COLO829 (cell line): Measurements from ENCODE around the gene ATP2B3.
A peak's percentile ranks its signal among the peaks of the same experiment; 100 is the strongest.
"Not testable (repeated sequence)": the region's sequence is repeated elsewhere in the genome, so short reads cannot be mapped to it uniquely, and the experiment has no call there.

ENCODE experiments used
- DNase-seq: peaks from one replicate; pipeline ENCODE4 v3.0.0; 2012; ENCODE audit warnings: low spot score

ATP2B3 gene

DNA sequence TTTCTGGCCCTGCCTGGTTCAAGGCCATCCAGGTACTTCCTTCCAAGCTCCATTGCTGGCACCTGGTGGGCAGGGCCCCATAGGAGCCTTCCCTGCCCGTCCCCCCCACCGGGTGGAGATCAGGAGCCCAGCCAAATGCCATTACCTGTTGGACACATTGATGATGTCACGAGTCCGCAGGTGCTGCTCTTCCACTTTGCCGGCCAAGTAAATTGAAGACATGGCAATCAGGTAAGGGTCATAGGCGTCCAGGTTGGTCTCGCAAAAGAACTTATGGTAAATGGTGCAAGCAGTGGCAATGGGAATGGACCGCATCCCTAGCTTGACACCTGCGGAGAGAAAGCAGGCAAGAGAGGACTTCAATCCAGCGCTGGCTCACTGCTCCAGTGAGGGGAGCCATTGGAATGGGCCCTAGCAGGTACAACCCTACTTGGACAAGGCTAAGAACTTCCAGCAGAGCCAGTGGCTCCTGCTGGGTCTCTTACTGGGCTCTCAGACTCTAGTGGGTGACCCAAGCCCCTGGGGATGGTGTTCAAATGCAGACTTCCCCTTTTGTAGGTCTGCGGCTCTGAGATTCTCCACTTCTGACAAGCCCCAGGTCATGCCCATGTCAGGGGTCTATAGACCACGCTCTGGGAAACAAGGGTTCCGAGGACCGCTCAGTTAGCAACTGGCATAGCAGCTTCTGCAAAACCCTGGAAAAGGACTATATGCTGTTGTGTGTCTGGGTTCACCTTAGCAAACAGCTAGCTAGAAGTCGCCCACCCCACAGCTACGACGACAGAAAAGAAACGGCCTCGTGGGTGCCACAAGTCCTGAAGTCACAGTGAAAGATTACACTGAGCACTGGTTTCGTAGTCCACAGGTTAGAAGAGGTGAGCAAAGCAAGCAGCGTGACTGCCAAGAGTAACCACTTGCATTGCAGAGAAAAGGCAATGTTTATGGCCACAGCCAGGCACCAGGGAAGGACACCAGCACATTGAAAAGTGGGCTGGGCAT is 78.7 kb downstream of the ATP2B3 start:
- DNase-seq, result no peak

GRCh38 chrX:153596981-153597750 is 79.7 kb downstream of the ATP2B3 start:
- DNase-seq, result no peak

- DNase-seq, result no peak
Measured at GRCh38 chrX:153598541-153599191, 81.2 kb downstream of the ATP2B3 start, which contains the start of gene CCNQ. CCNQ (minus strand) TSS chrX:153599139; CDS start chrX:153599073, 66 bp downstream.

DNA sequence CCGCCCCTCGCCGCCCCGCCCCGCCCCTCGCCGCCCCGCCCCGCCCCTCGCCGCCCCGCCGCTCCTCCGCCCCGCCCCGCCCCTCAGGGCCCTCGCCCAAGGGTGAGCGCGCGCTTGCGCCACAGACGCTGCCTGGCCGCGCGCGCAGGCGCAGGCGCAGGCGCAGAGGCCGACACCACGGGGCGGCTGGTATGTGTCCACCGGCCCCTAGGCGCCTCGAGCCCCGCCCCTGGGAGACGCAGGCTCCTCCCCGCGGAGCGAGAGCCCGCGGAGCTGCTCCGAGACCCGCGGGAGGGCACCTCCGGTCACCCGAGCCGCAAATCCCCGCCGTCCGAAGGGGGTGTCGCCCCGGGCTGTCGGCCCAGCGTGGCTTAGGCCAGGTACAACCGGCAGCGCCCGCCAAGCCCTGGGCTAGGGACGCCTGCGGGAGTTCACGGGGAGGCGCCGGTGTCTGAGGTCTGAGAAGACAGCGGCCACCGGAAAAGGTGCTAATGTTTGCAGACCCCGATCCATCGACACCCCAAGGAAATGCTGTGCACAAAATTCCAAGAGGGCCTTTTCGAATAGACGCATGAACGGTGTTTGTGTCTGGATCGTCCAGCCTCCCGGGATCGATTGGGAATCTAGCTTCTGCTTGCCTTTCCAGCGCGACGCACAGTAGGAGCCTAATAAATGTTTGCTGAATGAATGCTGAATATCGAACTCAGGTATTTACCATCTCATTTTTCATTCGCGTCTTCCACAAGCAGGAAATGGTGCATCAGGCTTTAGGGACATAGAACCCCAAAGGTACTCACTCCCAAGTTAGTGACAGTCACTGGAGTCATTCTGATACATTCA is 82.0 kb downstream of the ATP2B3 start:
- DNase-seq, result peak; percentile 79

DNA sequence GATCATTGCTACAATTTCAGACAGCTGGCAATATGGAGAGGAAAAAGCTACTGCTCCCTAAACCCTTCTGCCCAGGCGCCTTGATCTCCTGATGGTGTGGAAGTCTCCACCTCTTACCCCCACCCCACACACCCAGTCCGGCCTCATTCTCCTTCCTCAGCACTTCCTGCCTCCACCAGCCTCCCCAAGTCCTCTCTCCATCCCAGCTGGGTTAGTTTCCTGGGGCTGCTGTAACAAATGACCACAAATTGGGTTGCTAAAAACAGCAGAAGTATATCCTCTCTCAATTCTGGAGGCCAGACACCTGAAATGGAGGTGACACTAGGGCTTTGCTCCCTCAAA is 82.6 kb downstream of the ATP2B3 start:
- no peak for DNase-seq

GRCh38 chrX:153600921-153601320 is 83.5 kb downstream of the ATP2B3 start:
- no peak for DNase-seq

DNA sequence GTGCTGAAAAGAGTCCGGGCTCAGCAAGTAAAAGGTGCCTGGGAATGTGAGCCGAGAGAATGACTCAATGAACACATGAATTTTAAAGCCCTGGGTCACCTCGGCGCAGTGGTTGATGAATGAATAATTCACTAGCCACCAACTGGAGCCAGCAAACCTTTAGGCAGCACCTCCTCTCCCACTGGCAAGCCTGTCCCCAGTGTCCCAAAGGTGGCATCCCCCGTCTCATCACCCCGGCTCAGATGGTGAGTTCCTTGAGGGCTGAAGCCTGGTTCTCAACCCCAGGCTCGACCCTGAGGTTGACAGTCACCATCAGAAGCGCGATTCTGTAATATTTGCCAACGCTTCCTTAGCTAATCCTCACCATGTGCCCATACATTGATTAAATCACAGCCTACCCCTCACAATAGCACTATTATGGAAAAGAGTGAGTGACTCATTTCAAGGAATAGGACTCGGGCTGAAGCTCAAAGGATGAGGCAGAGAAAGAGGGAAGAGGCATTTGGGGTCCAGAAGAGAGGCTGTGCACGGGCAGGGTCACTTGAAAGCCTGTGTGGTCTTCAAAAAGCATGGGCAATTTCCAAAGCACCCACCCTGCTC is 84.2 kb downstream of the ATP2B3 start:
- peak; percentile 56 for DNase-seq

GRCh38 chrX:153602601-153603000 is 85.2 kb downstream of the ATP2B3 start:
- no peak for DNase-seq

DNA sequence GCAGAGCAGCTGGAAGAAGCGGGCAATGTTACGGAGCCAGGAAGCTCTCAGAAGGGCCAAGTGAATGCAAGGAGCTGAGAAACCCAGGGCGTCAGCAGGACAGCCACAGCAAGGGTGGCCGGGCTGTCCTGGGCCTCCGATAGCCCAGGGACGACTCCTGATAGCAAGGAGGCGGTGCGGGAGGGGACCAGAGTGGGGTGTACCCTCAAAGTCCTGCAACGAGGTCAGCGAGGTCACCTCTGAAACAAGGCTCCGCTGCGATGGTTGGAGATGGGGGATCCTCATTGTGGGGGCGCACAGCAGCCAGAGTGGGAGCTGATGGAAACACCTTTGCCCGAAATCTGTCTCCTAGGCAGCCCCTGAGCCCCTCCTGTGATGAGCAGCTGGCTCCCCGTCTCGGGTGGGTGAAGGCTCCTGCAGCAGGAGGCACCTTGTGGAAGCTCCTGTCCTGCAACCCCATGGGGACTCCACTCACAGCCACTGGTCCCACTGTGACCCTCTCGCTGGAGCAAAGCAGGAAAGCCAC is 85.8 kb downstream of the ATP2B3 start:
- no peak for DNase-seq

DNA sequence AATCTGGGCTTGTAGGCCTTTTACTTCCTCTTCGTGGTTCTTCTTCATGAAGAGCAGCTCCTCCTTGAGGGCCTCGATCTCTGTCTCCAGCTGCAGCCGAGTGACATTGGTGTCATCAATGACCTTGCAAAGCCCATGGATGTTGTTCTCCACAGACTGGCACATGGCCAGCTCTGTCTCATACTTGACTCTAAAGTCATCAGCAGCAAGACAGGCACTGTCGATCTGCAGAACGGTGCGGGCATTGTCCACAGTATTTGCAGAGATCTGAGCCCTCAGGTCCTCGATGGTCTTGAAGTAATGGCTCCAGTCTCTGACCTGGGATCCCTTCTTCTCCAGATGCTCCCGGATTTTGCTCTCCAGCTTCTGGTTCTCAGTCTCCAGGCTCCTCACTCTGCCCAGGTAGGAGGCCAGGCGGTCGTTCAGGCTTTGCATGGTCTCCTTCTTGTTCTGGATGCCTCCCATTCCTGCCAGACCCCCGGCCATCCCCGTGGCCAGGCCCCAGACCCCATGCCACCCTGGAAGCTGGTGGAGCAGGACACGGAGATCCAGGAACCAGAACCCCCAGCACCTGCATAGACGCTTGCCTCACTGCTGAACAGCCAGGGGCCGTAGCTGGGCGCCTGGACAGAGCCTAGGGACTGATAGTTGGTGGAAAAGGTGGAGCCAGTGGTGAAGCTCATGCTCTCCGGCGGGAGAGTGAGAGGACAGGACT is 87.4 kb downstream of the ATP2B3 start:
- not testable (repeated sequence) for DNase-seq

GRCh38 chrX:153606503-153606902 is 89.1 kb downstream of the ATP2B3 start:
- no peak for DNase-seq

DNA sequence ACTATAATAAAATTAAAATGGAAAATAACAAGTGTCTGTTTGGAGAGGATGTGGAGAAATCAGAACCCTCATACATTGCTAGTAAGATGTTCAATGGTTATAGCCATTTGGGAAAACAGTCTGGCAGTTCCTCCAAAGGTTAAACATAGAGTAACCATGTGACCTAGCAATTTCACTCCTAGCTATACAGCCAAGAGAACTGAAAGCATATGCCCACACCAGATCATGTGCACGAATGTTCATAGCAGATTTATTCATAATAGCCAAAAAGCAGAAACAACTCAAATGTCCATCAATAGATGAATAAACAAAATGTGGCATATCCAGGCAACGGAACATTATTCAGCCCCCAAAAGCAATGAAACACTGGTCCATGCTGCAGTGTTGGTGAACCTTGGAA is 90.9 kb downstream of the ATP2B3 start:
- DNase-seq, result no peak

DNA sequence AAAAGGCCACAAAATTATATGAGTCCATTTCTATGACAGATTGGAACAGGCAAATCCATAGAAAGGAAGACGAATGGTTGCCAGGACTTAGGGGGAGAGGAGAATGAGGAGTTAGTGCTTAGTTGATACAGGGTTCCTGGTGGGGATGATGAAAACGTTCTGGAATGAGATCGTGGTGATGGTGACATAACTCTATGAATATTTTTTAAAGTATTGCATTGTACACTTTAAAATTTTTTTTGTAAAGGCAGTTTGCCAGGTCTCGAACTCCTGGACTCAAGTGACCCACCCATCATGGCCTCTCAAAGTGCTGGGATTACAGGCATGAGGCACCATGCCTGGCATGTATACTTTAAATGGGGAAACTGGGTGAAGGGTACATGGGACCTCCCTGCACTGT is 91.4 kb downstream of the ATP2B3 start:
- no peak for DNase-seq

DNA sequence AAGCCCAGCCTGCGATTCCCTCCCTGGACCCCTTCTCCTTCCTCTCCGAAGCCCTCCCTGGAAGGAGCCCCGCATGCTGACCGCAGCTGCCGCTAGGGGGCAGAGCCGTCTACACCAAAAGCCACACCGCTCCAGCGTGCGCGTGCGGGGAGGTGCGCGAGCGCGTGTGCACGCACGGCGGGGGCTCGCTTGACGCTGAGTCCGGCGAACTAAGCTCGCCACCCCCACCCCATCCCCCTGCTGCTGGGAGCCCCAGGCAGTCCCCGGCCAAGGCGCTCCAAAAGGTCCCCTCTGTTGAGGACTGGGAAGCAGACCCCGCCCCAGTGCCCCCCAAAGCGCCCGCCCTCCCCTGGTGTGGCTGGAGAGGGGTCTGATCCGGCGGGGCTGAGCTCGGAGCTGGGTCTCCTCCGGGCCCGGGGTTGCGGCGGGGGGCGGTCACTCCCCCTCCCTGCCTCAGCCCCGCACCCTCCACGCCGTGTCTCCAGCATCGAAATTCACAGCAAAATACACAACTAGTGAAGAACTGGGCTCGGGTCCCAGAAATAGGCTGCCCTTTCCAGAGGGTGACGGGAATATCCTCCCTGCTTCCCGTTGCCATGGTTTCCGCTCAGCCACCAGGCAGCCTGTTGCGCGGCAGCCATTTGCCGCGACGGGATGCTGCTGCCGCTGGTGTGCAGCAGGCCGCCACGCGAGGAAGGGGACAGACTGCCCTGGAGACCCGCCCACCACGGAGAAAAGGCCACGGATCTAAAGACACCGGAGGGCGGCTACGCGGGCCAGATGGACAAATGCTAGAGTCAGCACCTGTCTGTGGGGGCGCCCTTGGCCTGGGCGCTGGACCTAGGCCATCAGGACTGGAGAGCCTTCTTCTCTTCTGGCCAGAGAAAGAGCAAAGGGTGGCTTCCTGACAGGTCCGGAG is 92.7 kb downstream of the ATP2B3 start:
- no peak for DNase-seq

- no peak for DNase-seq
Measured at GRCh38 chrX:153610836-153611213, 93.4 kb downstream of the ATP2B3 start.

DNA sequence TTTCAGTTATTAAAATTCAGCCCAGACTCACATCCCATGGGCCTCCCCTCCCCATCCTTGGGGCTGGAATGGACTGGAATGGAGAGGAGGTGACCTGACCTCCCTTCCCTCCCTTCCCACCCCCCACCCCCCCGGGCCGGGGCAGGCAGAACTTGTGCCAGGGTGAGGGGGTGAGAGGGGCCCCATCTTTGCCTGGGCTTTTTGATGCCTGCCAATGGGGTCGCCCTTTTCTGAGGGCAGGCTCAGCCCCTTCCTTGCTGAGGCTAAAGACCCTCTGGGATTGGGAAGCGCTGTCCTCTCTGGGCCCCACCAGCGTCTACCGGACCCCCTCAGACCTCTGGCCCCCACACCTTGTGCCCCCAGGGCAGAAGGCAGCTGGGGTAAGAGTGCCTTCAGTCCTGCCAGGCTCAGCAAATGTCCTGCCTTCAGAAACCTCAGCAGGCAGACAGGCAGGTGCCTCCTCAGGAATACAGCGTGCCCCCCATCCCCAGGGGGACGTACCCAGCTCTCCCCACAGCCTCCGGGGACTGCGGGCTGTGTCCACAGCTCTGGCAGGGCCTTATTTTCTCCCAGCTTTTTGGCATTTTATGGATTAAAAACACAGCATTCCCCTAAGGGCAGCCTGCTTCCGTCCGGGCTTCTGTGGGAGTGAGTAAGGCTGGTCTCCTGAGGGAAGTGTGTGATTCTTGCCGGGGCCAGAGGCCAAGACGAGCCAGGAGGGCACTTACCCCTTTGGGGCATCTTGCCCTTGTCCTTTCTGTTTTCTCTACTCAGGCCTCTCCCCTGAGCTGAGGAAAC is 94.1 kb downstream of the ATP2B3 start:
- DNase-seq, result peak; percentile 13

DNA sequence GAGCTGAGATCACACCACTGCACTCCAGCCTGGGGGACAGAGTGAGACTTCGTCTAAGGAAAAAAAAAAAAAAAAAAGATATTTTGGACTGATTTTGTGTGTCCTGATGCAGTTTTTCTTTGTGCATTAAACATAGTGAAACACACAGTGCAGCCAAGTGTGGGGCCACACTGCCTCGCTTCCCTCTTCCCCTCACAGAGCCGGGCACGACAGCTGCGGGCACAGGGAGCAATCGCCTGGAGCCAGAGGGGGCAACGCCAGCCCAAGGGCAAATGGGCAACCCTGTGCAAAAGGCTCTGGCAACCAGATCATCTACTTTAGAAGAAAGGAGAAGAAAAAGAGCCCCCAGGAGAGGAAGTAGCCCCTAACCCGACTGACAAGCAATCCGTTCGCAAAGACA is 95.0 kb downstream of the ATP2B3 start:
- DNase-seq, result no peak

- DNase-seq, result no peak
Measured at GRCh38 chrX:153614818-153615217, 97.4 kb downstream of the ATP2B3 start.
